CD14-positive monocyte (primary cell): ENCODE results near the gene PLEKHA8. TPM values are rescaled to one million over a fixed set of nuclear protein-coding genes. Genes with fewer than 3 reads are reported as not detected.

Source experiments
- DNase-seq, 3 donors: peaks; one replicate each; pipeline ENCODE4 v3.0.0-alpha.2; 2011 to 2022
- H2AFZ ChIP-seq: 2 replicates; pipeline ENCODE4 v1.6.0; 2012; ENCODE audit warnings: mild to moderate bottlenecking, low read depth, low read length, inconsistent platforms; ENCODE audit not compliant: insufficient read depth, poor library complexity, severe bottlenecking
- H3K27ac ChIP-seq, 2 donors: 1 replicate in 1 of 2; 2 replicates in 1 of 2; pipeline ENCODE4 v1.5.1; 2012 to 2013; ENCODE audit warnings: low read length in 2 of 2, control low read depth in 1 of 2, inconsistent platforms in 1 of 2, low read depth in 1 of 2, mild to moderate bottlenecking in 1 of 2
- H3K27me3 ChIP-seq, 2 donors: one replicate each; pipeline versions ENCODE4 v1.6.0 to v1.6.1; 2011 to 2013; ENCODE audit warnings: low read length in 2 of 2; ENCODE audit not compliant: control insufficient read depth in 2 of 2, insufficient read depth in 2 of 2
- H3K36me3 ChIP-seq, 2 donors: replicated peaks in 1 of 2; 1 replicate in 1 of 2; 2 replicates in 1 of 2; pipeline versions ENCODE4 v1.5.1 to v1.6.1; 2012 to 2013; ENCODE audit warnings: low read length in 2 of 2, control low read depth in 1 of 2, inconsistent platforms in 1 of 2, mild to moderate bottlenecking in 1 of 2; ENCODE audit not compliant: insufficient read depth in 2 of 2, control insufficient read depth in 1 of 2
- H3K4me1 ChIP-seq, 2 donors: 1 replicate in 1 of 2; 2 replicates in 1 of 2; pipeline versions ENCODE4 v1.5.1 to v1.6.1; 2012 to 2013; ENCODE audit warnings: low read length in 2 of 2, control low read depth in 1 of 2, inconsistent platforms in 1 of 2, mild to moderate bottlenecking in 1 of 2, moderate library complexity in 1 of 2; ENCODE audit not compliant: insufficient read depth in 2 of 2, control insufficient read depth in 1 of 2
- H3K4me2 ChIP-seq: replicated peaks from 2 replicates; pipeline ENCODE3; 2012; ENCODE audit warnings: low read length, moderate library complexity, mild to moderate bottlenecking; ENCODE audit not compliant: poor library complexity, severe bottlenecking; ENCODE audit errors: extremely low read depth
- H3K4me3 ChIP-seq, 3 experiments: fragments of 200-600 bp in 1 of 3; sonication (generic) in 1 of 3; replicated peaks in 1 of 3; 1 replicate in 2 of 3; 2 replicates in 1 of 3; pipeline ENCODE4 v1.5.1; 2011 to 2013; ENCODE audit warnings: low read length in 3 of 3, mild to moderate bottlenecking in 3 of 3, control low read depth in 2 of 3, low read depth in 2 of 3, inconsistent platforms in 1 of 3, moderate library complexity in 1 of 3
- H3K79me2 ChIP-seq: 2 replicates; pipeline ENCODE4 v1.6.0; 2012; ENCODE audit warnings: mild to moderate bottlenecking, control low read depth, inconsistent platforms, low read length, moderate library complexity; ENCODE audit not compliant: insufficient read depth
- H3K9ac ChIP-seq: 2 replicates; pipeline ENCODE4 v1.6.0; 2017; ENCODE audit warnings: low read length, mild to moderate bottlenecking; ENCODE audit not compliant: insufficient read depth, poor library complexity, severe bottlenecking
- H3K9me3 ChIP-seq, 2 donors: replicated peaks in 1 of 2; 1 replicate in 1 of 2; 2 replicates in 1 of 2; pipeline versions ENCODE4 v1.5.1 to v1.6.1; 2012 to 2013; ENCODE audit warnings: low read length in 2 of 2, control low read depth in 1 of 2; ENCODE audit not compliant: control insufficient read depth in 1 of 2, insufficient read depth in 1 of 2
- H4K20me1 ChIP-seq: 2 replicates; pipeline ENCODE4 v1.6.0; 2012; ENCODE audit warnings: mild to moderate bottlenecking, low read length, control low read depth, moderate library complexity; ENCODE audit not compliant: insufficient read depth
- H3K27ac Mint-ChIP-seq, 7 donors: one replicate each; pipeline ENCODE4 v1.8.0; 2020; ENCODE audit warnings: mild to moderate bottlenecking in 7 of 7, mixed read lengths in 7 of 7, moderate library complexity in 6 of 7, inconsistent platforms in 2 of 7
- H3K27me3 Mint-ChIP-seq, 3 donors: one replicate each; pipeline ENCODE4 v1.8.0; 2021 to 2022; ENCODE audit warnings: low read depth in 3 of 3, mild to moderate bottlenecking in 3 of 3, mixed read lengths in 3 of 3, moderate library complexity in 3 of 3, inconsistent platforms in 1 of 3
- H3K36me3 Mint-ChIP-seq, 2 donors: one replicate each; pipeline ENCODE4 v1.8.0; 2020; ENCODE audit warnings: mixed read lengths in 2 of 2, inconsistent platforms in 1 of 2, mild to moderate bottlenecking in 1 of 2
- H3K4me1 Mint-ChIP-seq: one replicate; pipeline ENCODE4 v1.8.0; 2020; ENCODE audit warnings: mild to moderate bottlenecking, mixed read lengths
- H3K4me3 Mint-ChIP-seq, 2 donors: one replicate each; pipeline ENCODE4 v1.8.0; 2020; ENCODE audit warnings: mild to moderate bottlenecking in 2 of 2, mixed read lengths in 2 of 2, moderate library complexity in 1 of 2
- H3K9me3 Mint-ChIP-seq, 7 donors: one replicate each; pipeline ENCODE4 v1.8.0; 2020 to 2022; ENCODE audit warnings: mixed read lengths in 7 of 7, mild to moderate bottlenecking in 6 of 7, moderate library complexity in 6 of 7, inconsistent platforms in 2 of 7
- CTCF ChIP-seq: fragments of 200-600 bp; IDR thresholded peaks from one replicate; pipeline ENCODE4 v1.8.0; 2022; ENCODE audit warnings: antibody characterized with exemption, mild to moderate bottlenecking
- WGBS: methylation state at CpG from one replicate; pipeline ENCODE4 v1.1.5; 2013; ENCODE audit warnings: missing lambda C conversion rate; ENCODE audit not compliant: insufficient coverage; 5-methylcytosine and 5-hydroxymethylcytosine counted together
- intact Hi-C, 2 donors: fragments of 100-400 bp; cut with micrococcal nuclease; formaldehyde crosslinking; loops; one replicate each; pipeline versions ENCODE4 v1.15.0 to v1.15.1; 2023
- polyA plus RNA-seq, 3 donors: library from polyadenylated mRNA; depleted of rRNA in 1 of 3; unstranded in 2 of 3; stranded (reverse) in 1 of 3; fragments of 300-500 nt in 2 of 3; fragments of >200 nt in 1 of 3; fragmentation: Illumina TruSeq in 2 of 3; gene quantifications; 1 replicate in 2 of 3; 2 replicates in 1 of 3; pipeline ENCODE4 v1.2.3, GENCODE V29; 2012 to 2021

Gene PLEKHA8
- polyA plus RNA-seq, 3 donors = 2.4 to 2.7 (median 2.6) TPM

GRCh38 chr7:30003098-30003497 is 25.1 kb upstream of the PLEKHA8 start:
- Histone ChIP-seq H3K9ac (no peak overlapping the region), H3K9me3 (no peaks in the 10 kb centered on the region), H3K4me1 (no peaks in the 10 kb centered on the region), H3K4me3 (no peak overlapping the region), H3K27ac (no peak overlapping the region), H2AFZ (no peak overlapping the region), H3K27me3 (no peaks in the 10 kb centered on the region), H3K4me2 (no peak overlapping the region), H3K36me3 (no peaks in the 10 kb centered on the region), H4K20me1 (no peaks in the 10 kb centered on the region), H3K79me2 (no peaks in the 10 kb centered on the region)
- intact Hi-C loops = no loop called here
- peaks cover 5% of the 10 kb centered on the region for H3K4me1 Mint-ChIP-seq
- no peak for TF ChIP-seq CTCF
- H3K27ac Mint-ChIP-seq = no peak overlapping the region
- 88% methylated on average over 4 of the region's 6 CpGs for WGBS
- no peaks in the 10 kb centered on the region for H3K27me3 Mint-ChIP-seq
- H3K36me3 Mint-ChIP-seq = no peaks in the 10 kb centered on the region
- H3K9me3 Mint-ChIP-seq = peaks cover 0 to 1% (median 0%) of the 10 kb centered on the region in 7 donors
- DNase-seq = no peak
- H3K4me3 Mint-ChIP-seq = no peak overlapping the region

GRCh38 chr7:30005464-30005863 is 22.7 kb upstream of the PLEKHA8 start:
- Histone ChIP-seq H3K4me3 (no peak overlapping the region), H3K79me2 (no peaks in the 10 kb centered on the region), H2AFZ (no peak overlapping the region), H4K20me1 (no peaks in the 10 kb centered on the region), H3K36me3 (no peaks in the 10 kb centered on the region), H3K9ac (no peak overlapping the region), H3K9me3 (no peaks in the 10 kb centered on the region), H3K4me2 (no peak overlapping the region), H3K27me3 (no peaks in the 10 kb centered on the region), H3K4me1 (no peaks in the 10 kb centered on the region), H3K27ac (no peak overlapping the region)
- intact Hi-C loops = no loop called here
- Mint-ChIP-seq H3K27ac (no peak overlapping the region), H3K27me3 (no peaks in the 10 kb centered on the region), H3K4me1 (peaks cover 3% of the 10 kb centered on the region), H3K4me3 (no peak overlapping the region), H3K36me3 (peaks cover 0 to 4% of the 10 kb centered on the region in 2 donors), H3K9me3 (peaks cover 0 to 1% (median 0%) of the 10 kb centered on the region in 7 donors)
- TF ChIP-seq CTCF = no peak
- no CpG with 5 or more reads among the region's 3 CpGs for WGBS
- no peak for DNase-seq
